ENCODE data around the gene SLC4A7.
"Not testable (repeated sequence)": the region's sequence is repeated elsewhere in the genome, so short reads cannot be mapped to it uniquely, and the experiment has no call there.

SLC4A7 gene

GRCh38 chr3:27484015-27484844, at the start of gene SLC4A7:
Gene SLC4A7 (minus strand): TSS chr3:27484384. CDS start chr3:27484126, 258 bp downstream.
- peak; percentile 100 for DNase-seq (ENCODE audit: low read depth, low spot score)

GRCh38 chr3:27533261-27533607, 49.0 kb upstream of the SLC4A7 start:
- peak; percentile 60 for DNase-seq (ENCODE audit: low read depth, low spot score)

- DNase-seq (ENCODE audit: low read depth, low spot score) = no peak
Measured at GRCh38 chr3:27532426-27533260, 48.5 kb upstream of the SLC4A7 start.

- DNase-seq (ENCODE audit: low read depth, low spot score) = not testable (repeated sequence)
Measured at GRCh38 chr3:27531193-27531751, 47.1 kb upstream of the SLC4A7 start.

- DNase-seq (ENCODE audit: low read depth, low spot score) = no peak
Measured at GRCh38 chr3:27528791-27529190, 44.6 kb upstream of the SLC4A7 start.

- DNase-seq (ENCODE audit: low read depth, low spot score) = no peak
Measured at GRCh38 chr3:27526614-27527315, 42.6 kb upstream of the SLC4A7 start.

GRCh38 chr3:27521872-27522265, 37.7 kb upstream of the SLC4A7 start:
- no peak for DNase-seq (ENCODE audit: low read depth, low spot score)

- peak; percentile 42 for DNase-seq (ENCODE audit: low read depth, low spot score)
Measured at GRCh38 chr3:27521179-27521871, 37.1 kb upstream of the SLC4A7 start.

- DNase-seq (ENCODE audit: low read depth, low spot score) = no peak
Measured at GRCh38 chr3:27511724-27512422, 27.7 kb upstream of the SLC4A7 start.

GRCh38 chr3:27509376-27509775, 25.2 kb upstream of the SLC4A7 start:
- no peak for DNase-seq (ENCODE audit: low read depth, low spot score)

GRCh38 chr3:27508424-27508823, 24.2 kb upstream of the SLC4A7 start:
- no peak for DNase-seq (ENCODE audit: low read depth, low spot score)

GRCh38 chr3:27507515-27508266, 23.5 kb upstream of the SLC4A7 start:
- peak; percentile 70 for DNase-seq (ENCODE audit: low read depth, low spot score)

GRCh38 chr3:27507111-27507510, 22.9 kb upstream of the SLC4A7 start:
- no peak for DNase-seq (ENCODE audit: low read depth, low spot score)

- peak; percentile 72 for DNase-seq (ENCODE audit: low read depth, low spot score)
Measured at GRCh38 chr3:27504749-27505148, 20.6 kb upstream of the SLC4A7 start.

GRCh38 chr3:27503526-27503925, 19.3 kb upstream of the SLC4A7 start:
- peak; percentile 75 for DNase-seq (ENCODE audit: low read depth, low spot score)

GRCh38 chr3:27501759-27502158, 17.6 kb upstream of the SLC4A7 start:
- DNase-seq (ENCODE audit: low read depth, low spot score) = no peak

- DNase-seq (ENCODE audit: low read depth, low spot score) = no peak
Measured at GRCh38 chr3:27500986-27501385, 16.8 kb upstream of the SLC4A7 start.

- DNase-seq (ENCODE audit: low read depth, low spot score) = no peak
Measured at GRCh38 chr3:27500035-27500434, 15.9 kb upstream of the SLC4A7 start.

GRCh38 chr3:27494784-27495183, 10.6 kb upstream of the SLC4A7 start:
- no peak for DNase-seq (ENCODE audit: low read depth, low spot score)

- DNase-seq (ENCODE audit: low read depth, low spot score) = no peak
Measured at GRCh38 chr3:27488821-27489220, 4.6 kb upstream of the SLC4A7 start.

Measured in astrocyte of the hippocampus (primary cell).